ENCODE results near the gene SERINC4. TPM values are rescaled to one million over a fixed set of nuclear protein-coding genes. Genes with fewer than 3 reads are reported as not detected.
"Not testable (repeated sequence)": the region's sequence is repeated elsewhere in the genome, so short reads cannot be mapped to it uniquely, and the experiment has no call there.

The SERINC4 gene
- total RNA-seq, 2 donors from 2014 or later, result 0.18 TPM; not detected in 1

- 95 to 96% methylated on average over 8 to 9 of the region's 9 CpGs for WGBS, 2 experiments (ENCODE audit: insufficient coverage in 1 of 2, insufficient read length in 1 of 2)
- not testable (repeated sequence) for H3K4me1 Mint-ChIP-seq; H3K9me3 Mint-ChIP-seq; DNase-seq; H3K36me3 ChIP-seq (ENCODE audit: control insufficient read depth, insufficient read depth, low read length); H3K27me3 ChIP-seq (ENCODE audit: control insufficient read depth, insufficient read depth, low read length, poor library complexity, severe bottlenecking); H3K4me3 Mint-ChIP-seq; H3K27ac ChIP-seq (ENCODE audit: low read depth, low read length); H3K27me3 Mint-ChIP-seq (ENCODE audit: insufficient read depth); H3K9ac ChIP-seq (ENCODE audit: extremely low read depth, low read length, poor library complexity, severe bottlenecking); H3K4me1 ChIP-seq (ENCODE audit: control insufficient read depth, insufficient read depth, low read length); H3K27ac Mint-ChIP-seq; H3K4me3 ChIP-seq (ENCODE audit: low read length); H3K9me3 ChIP-seq (ENCODE audit: control insufficient read depth, low read length)
- peaks cover 17% of the 10 kb centered on the region for H3K36me3 Mint-ChIP-seq (ENCODE audit: low read depth)
Measured at GRCh38 chr15:43829951-43830540, 30.0 kb upstream of the SERINC4 start.

DNA sequence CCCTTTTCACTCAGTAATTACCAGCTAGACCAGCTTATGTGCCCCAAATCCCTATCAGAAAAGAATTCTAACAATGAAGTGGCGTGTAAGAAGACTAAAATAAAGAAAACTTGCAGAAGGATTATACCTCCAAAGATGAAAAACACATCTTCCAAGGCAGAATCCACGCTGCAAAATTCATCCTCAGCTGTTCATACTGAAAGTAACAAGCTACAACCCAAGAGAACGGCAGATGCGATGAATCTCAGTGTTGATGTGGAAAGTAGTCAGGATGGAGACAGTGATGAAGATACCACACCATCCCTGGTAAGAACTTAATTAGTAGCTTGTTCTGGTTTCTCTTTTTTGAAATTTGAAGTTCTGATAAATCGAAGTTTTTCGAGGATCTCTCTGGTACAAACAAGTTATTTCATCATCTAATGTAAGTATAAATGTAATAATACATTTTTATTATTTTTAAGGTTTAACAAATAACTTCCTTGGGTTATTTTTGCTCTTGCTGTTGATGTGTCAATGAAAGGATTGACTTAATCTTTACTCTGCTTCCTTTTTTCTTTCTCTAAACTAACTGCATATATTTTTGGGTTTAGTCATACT lies 28.1 kb upstream of the SERINC4 start:
- H3K27me3 ChIP-seq (ENCODE audit: control insufficient read depth, insufficient read depth, low read length, poor library complexity, severe bottlenecking), result no peaks in the 10 kb centered on the region
- H3K9me3 ChIP-seq (ENCODE audit: control insufficient read depth, low read length), result peaks cover 7% of the 10 kb centered on the region
- no peak for DNase-seq
- H3K4me1 ChIP-seq (ENCODE audit: control insufficient read depth, insufficient read depth, low read length), result no peaks in the 10 kb centered on the region
- peak overlapping the region; percentile 69 for H3K4me3 Mint-ChIP-seq
- no peak for TF ChIP-seq CTCF (conservative IDR thresholded peaks at IDR 0.05)
- no peak overlapping the region for H3K27ac Mint-ChIP-seq
- peaks cover 9% of the 10 kb centered on the region for H3K36me3 ChIP-seq (ENCODE audit: control insufficient read depth, insufficient read depth, low read length)
- no peaks in the 10 kb centered on the region for H3K4me1 Mint-ChIP-seq
- peaks cover 3% of the 10 kb centered on the region for H3K27me3 Mint-ChIP-seq (ENCODE audit: insufficient read depth)
- H3K27ac ChIP-seq (ENCODE audit: low read depth, low read length), result no peak overlapping the region
- no peak overlapping the region for H3K9ac ChIP-seq (ENCODE audit: extremely low read depth, low read length, poor library complexity, severe bottlenecking)
- peaks cover 14% of the 10 kb centered on the region for H3K36me3 Mint-ChIP-seq (ENCODE audit: low read depth)
- WGBS, 2 experiments (ENCODE audit: insufficient coverage in 1 of 2, insufficient read length in 1 of 2), result 90 to 95% methylated on average over 3 to 4 of the region's 6 CpGs
- H3K4me3 ChIP-seq (ENCODE audit: low read length), result peak overlapping the region; percentile 73
- peaks cover 4% of the 10 kb centered on the region for H3K9me3 Mint-ChIP-seq

GRCh38 chr15:43826508-43827341 lies 26.7 kb upstream of the SERINC4 start, which contains the start of gene WDR76:
Gene WDR76 (plus strand): TSS chr15:43827002. CDS start chr15:43827033, 31 bp downstream.
- H3K27ac ChIP-seq (ENCODE audit: low read depth, low read length), result no peak within 1 kb of the TSS
- peak within 1 kb of the TSS; percentile 73 for H3K4me3 ChIP-seq (ENCODE audit: low read length)
- peaks cover 7% of the 10 kb centered on the region for H3K9me3 ChIP-seq (ENCODE audit: control insufficient read depth, low read length)
- peaks cover 4% of the 10 kb centered on the region for H3K9me3 Mint-ChIP-seq
- 18 to 34% methylated on average over 22 to 48 of the region's 48 CpGs for WGBS, 2 experiments (ENCODE audit: insufficient coverage in 1 of 2, insufficient read length in 1 of 2)
- peaks cover 3% of the 10 kb centered on the region for H3K27me3 Mint-ChIP-seq (ENCODE audit: insufficient read depth)
- no peaks in the 10 kb centered on the region for H3K4me1 Mint-ChIP-seq
- no peaks in the 10 kb centered on the region for H3K27me3 ChIP-seq (ENCODE audit: control insufficient read depth, insufficient read depth, low read length, poor library complexity, severe bottlenecking)
- peak; percentile 93 for DNase-seq
- peaks cover 13% of the 10 kb centered on the region for H3K36me3 Mint-ChIP-seq (ENCODE audit: low read depth)
- H3K9ac ChIP-seq (ENCODE audit: extremely low read depth, low read length, poor library complexity, severe bottlenecking), result peak within 1 kb of the TSS; percentile 41
- no peaks in the 10 kb centered on the region for H3K4me1 ChIP-seq (ENCODE audit: control insufficient read depth, insufficient read depth, low read length)
- peak within 1 kb of the TSS; percentile 69 for H3K4me3 Mint-ChIP-seq
- H3K36me3 ChIP-seq (ENCODE audit: control insufficient read depth, insufficient read depth, low read length), result peaks cover 12% of the 10 kb centered on the region
- peak within 1 kb of the TSS; percentile 84 for H3K27ac Mint-ChIP-seq
- no peak for TF ChIP-seq CTCF (conservative IDR thresholded peaks at IDR 0.05)

Data from endodermal cell (in vitro differentiated cells).